GM19463 (cell line): ENCODE results near the gene TSPAN11.

Source experiments
- ATAC-seq: cut with Tn5 transposase; IDR thresholded peaks from one replicate; pipeline ENCODE4 v1.9.1; 2021; ENCODE audit warnings: mild to moderate bottlenecking, moderate library complexity; ENCODE audit not compliant: unreplicated experiment

The TSPAN11 gene

DNA sequence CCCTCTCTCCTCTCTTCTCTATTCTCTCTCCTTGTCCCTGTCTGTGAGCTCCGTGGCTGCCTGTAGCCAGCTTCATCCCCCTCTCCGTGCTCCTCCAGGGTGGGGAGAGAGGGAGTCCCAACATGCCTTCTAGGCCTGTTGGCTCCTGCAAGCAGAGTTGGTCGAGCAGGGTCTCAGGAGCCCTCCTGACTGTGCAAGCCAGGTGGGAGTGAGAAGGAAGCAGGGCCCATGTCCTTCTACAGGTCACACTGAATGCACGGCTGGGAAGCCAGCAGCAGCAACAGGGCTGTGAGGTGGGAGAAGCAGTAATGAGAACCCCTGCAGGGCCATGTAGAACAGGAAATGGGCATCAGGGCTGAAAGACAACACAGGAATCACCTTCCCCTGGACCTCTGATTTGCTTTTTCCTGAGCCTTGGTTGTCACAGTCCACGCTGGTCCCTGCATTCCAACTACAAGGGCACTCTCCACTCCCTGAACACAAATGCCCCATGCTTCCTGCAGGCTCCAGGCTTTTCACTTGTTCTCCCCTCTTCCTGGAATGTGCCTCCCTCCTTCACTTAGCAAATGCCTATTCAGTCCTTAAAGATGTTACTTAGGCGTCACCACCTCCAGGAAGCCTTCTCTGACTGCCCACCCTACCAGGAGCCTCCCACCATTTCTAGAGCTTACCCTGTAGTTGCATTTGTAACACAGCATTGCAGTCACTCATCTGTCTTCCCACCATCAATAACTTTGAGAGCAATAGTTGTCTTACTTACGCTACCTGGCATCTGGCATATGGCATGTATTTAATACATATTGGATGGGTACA lies 51.2 kb downstream of the TSPAN11 start:
- ATAC-seq: no peak

DNA sequence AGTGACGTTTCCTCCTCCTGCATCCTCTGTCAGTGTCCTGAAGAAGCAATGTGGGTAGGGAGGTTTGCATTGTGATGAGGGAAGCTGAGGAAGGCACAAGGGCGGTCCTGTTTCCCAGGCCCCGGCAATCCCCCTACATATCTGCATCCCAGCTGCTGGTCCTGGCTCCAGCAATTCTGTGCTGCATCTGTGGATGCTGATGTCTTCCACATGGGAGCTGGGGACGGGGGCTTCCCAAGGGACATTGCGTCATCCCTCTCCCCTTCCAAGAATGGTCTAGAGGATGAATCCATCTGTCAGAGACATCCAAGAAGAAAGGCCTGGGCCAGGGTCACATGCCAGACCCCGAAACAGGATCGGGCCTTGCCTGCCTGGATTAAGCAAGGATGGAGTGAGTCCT lies 52.1 kb downstream of the TSPAN11 start:
- no peak for ATAC-seq

DNA sequence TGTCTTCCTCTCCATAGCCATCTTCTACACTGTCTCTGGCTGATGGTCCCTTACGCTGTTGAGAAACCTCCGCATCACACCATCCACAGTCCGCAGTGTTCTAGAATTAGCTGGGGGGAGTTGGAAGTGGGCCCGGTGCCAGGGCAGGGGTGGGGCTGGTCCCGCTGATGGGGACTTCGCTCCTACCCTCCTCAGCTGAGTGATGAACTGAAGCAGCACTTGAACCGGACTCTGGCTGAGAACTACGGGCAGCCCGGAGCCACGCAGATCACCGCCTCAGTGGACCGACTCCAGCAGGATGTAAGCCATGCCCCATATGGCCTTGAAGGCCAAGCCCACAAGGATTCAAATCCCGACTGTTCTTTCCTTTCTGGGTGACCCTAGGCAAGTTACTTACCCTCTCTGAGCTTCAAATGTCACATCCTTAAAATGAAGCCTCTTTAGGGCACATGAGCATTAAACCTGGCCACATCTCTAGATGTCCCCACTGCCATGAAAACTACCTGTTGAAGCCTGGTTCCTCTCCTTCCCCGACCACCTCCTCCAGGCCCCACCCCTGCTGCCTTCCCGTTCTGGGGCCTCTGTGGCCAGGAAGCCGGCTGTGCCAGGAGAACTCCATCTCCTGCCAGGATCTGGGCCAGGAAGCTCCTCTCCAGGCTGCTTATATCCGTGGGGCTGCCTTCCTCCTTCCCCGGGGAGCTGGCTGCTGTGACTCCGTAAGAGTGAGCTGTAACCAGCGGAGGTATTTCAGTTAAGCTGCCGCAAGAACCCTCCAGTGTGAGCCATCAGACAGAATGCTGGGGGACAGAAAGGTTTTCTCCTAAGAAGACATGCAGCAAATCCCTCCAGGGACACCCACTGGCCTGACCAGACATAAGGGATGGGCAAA lies 53.1 kb downstream of the TSPAN11 start:
- ATAC-seq: no peak

DNA sequence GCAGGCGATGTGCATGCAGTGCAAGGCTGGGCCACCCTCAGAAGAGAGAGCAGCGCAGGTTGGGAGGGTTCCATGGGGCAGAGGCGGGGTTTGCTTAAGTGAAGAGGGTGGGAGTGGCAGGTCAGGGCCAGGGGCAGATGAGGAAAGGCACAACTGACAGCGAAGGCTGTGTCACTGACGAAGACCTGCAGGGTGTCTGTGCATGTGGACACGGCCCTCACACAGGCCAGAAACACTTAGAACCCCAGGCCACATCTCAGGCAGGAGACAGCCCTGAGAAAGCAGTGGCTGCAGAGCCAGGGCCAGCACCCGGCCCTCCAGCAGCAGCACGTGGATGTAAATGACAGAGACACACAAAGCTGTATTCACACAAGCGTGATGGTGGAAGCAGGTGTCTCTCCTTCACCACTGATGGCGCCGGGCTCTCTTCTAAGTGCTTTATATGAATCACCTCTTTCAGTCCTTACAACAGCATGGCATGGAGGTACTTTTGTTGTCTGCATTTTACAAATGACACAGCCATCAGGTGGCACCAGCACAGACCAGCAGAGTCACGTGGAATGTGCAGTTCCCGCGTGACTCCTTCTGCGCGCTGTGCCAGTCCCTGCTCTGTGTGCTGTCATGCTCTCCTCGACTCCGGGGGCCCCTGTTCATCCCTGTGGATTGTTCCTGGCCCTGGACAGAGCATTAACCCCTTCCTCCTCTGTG lies 54.6 kb downstream of the TSPAN11 start:
- ATAC-seq: no peak

DNA sequence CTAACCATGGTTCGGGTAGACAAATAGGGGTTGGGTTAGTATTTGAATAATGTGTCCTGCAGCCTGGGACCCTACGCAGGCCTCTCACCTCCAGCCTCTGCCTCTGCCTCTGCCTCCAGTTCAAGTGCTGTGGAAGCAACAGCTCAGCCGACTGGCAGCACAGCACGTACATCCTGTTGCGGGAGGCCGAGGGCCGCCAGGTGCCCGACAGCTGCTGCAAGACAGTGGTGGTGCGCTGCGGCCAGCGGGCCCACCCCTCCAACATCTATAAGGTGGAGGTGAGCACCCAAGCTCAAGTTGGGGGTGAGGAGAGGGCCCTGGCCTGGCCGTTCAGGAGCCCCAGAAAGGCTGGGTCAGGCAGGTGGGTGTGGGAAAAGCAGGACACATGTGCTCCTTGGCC lies 55.9 kb downstream of the TSPAN11 start:
- ATAC-seq: no peak

DNA sequence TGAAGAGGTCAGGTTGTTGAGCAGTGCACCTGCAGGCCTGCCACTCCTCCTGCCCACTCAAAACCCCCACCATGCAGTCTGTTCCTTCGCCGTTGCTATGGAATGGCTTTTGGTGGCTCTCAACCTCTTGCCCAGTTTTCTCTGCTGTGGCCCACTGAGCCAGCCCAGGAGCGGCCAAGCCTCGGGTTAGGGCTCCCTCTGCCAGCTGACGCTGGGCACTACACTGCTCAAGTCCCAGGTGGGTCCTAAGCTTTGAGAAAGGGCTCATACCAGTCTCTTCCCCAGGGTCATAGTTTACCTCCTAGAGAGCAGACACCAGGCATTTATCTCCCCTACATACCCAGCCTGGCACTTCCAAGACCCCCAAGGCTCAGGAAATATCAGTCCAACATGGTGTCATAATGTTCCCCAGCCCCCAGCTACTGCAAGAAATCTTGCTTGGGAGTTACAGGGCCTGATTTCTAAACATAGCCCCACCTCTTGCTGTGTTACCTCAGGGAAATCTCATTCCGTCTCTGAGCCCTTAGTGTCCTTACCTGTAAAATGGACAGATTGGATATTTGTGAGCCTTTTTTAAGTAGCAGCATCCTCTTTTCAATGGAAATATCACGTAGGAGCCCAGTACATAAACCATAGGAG lies 59.4 kb downstream of the TSPAN11 start:
- no peak for ATAC-seq

DNA sequence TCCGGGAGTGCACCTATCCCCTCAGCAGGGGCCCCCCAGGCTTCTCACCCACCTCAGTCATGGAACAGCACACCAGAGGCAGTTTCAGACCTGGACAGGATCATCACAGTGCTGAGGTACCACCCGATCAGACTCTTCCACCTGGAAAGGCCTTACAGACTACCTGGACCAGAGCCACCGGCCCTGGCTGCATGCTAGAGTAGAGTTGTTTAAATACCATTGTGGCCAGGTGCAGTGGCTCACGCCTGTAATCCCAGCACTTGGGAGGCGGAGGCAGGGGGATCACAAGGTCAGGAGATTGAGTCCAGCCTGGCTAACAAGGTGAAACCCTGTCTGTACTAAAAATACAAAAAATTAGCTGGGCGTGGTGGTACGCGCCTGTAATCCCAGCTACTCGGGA lies 61.5 kb downstream of the TSPAN11 start:
- no peak for ATAC-seq

DNA sequence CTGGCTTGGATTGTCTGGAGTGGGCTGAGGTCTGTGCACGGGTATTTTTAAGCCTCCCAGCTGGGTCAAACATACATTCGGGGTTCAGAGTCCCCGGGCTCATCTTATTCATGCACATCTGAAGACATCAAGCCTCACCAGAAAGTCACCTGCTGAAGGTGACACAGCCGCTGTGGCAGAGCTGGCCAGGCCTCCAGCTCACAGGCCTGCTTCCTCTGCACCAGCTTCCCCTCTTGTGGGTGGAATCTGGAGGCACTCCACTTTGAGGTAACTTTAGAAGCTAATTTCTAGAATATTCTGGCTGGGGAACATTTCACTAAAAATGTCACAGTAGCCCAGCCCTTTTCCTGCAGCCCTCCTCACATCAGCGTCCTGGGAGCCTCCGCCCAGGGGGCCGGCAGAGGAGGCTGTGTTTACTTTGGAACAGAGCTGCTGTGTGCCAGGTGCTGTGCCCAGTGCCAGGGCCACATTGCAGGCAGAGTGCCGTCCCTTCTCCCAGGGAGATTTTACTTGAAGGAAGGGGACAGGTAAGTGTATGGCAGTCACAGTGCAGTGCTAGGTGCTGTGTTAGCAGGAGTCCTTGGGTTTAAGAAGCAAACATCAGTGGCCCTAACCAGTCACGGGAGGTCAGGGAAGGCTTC lies 62.2 kb downstream of the TSPAN11 start:
- no peak for ATAC-seq

DNA sequence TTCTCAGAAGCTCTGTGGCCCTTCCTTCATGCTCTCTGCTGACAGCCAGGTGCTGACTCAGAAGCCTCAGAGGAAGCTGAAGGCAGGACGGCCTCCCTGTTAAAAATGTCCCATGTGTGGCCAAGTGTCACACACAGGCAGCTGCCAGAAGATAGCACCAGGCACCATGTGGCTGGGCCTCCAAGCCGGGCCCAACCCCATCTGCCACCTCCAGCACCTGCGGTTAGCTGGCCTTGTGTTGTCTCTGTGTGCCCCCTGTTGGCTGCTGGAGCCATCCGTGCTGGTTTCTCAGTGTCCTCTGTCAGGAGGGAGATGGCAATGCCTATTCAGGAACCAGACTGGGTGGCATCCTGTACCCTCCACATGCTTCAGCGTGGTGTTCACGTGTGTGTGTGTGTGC lies 63.2 kb downstream of the TSPAN11 start:
- peak; percentile 72 for ATAC-seq

DNA sequence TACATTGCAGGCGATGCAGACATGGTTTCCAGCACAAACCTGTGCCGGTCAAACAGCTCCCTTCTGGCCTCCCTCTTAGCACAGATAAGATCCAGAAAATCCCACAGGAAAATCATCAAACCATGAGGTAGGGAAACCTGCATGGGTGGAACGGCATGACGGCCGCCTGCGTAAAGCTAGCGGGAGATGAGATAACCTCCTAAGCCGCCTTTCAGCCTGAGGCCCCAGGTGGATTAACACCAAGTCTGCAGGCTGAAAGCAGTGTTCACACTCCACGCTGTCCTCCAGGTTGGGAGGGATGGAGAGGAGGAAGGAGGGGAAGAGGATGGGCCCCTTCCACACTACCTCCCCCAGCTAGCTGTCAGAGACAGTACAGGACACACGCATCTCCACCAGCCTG lies 63.8 kb downstream of the TSPAN11 start:
- no peak for ATAC-seq

DNA sequence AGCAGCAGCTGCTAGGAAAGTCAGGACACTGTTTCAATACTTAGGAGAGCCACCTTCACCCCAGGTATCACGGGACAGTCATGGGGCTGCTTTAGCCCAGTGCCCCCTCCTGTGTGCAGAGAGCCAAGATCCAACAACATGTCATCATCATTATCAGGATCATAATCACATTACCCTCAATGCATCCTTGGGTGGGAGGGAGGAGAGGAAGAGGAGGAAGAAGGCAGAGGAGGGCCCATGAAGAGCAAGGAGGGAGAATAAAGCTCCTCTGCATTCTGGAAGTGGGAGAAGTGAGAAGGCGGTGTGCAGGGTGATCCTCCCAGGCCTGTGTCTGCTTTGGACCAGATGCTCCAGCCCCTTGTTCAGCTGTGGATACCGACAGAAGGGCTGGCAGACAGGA lies 64.2 kb downstream of the TSPAN11 start:
- ATAC-seq: no peak

DNA sequence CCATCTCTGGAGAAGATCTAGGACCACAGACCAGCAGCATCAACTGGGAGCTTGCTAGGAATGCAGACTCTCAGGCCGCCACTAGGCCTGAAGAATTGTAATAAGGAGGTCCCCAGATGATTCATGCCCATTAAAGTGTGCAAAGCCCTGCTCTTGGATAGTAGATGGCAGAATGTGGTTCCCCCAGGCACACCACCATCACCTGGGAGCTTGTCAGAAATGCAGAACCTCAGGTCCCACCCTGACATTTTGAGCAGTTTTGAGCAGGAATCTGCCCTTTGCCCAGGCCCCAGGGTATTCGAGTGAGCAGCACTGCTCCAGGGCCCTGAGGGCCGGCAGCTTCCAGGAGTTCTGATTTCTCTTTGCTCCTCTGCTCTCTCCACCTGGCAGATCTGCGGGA lies 64.9 kb downstream of the TSPAN11 start:
- ATAC-seq: no peak

DNA sequence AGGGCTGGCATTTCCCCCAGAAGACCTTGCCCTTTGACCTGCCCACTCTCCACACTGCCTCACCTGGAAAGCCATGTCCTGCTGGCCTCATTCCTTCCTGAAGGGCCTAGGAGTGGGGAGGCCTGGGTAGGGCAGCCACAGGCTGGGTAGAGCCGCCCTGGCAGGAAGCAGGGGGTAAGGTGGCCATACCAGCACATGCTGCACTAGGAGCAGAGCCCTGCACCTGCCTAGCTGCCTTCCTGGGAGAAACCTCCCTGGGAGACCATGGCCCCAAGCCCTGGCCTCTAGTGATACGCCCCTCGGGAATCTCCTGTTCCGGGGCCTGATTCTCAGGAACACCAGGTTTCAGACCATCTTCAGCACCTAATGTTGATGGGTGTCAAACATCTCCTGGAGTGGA lies 65.8 kb downstream of the TSPAN11 start:
- no peak for ATAC-seq

DNA sequence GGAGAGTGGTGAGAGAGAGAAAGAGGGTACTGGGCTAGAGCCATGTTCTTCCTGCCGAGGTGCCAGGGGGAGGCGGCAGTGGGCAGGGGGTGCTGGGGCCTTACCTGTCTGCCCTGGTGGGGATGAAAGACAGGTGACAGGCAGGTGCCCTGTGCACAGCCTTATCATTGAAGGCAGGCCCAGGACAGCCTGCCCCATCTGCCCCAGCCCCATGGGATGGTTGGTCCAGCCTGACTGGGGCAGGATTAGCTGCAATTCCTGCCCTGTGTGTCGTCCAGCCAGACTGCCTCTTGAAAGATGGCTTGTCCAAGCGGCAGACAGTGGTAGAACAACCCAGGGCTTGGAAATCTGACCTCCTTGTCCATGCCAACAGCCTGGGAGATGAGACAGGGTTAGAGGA lies 67.2 kb downstream of the TSPAN11 start:
- no peak for ATAC-seq

DNA sequence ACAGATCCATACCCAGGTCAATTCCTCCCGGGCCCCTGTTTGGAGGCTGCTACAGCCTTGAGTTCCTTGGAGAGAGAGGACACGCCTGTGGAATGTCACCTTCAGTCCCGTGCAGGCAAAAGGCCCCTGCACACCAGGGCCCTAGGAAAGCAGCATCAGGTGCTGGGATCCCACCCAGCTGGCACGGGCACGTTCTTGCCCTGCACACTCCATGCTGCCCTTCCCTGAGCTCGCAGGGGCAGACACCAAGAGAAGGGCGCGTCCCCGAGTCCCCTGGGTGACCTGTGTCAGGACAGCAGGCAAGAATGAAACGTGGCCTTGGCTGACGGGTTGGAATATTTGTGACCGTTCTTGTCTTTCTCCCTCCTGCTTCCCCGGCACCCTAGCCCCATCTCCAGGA lies 67.7 kb downstream of the TSPAN11 start:
- ATAC-seq: no peak

DNA sequence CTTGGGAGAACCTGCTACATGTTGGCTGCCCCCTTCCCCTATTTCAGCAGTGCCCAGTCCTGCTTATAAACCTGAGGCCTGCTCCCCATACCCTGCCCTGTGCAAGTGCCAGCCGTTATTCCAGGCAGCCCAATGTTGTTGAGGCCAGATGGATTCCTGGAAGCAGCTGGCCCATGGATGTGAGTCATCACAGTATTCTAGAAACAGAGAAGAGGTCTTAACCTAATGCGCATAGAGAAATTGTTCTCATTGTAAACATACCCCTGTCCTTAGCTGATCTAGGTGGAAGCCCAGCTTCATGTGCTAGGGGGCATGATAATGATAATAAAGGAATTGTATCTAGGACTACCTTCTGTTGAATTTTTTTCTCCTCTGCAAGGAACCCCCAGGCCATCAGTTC lies 69.7 kb downstream of the TSPAN11 start:
- ATAC-seq: no peak

DNA sequence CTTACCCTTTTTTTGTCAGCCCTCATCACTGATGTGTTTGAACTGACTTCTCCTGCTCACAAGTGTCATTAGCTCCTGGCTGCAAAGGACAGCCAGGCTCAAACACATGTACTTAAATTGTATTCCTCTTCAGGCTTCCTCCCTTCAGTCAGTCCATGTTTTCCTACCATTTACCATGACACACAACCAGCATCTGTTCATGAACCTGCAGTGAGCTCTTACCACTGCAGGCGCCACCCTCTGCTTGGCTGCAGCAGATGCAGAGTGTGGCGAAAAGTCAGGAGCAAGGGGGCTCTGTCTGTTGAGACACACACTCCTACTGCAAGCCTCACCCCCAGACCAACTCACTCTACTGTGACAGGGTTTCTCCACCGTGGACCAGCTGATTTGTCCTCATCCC lies 70.2 kb downstream of the TSPAN11 start:
- ATAC-seq: no peak

DNA sequence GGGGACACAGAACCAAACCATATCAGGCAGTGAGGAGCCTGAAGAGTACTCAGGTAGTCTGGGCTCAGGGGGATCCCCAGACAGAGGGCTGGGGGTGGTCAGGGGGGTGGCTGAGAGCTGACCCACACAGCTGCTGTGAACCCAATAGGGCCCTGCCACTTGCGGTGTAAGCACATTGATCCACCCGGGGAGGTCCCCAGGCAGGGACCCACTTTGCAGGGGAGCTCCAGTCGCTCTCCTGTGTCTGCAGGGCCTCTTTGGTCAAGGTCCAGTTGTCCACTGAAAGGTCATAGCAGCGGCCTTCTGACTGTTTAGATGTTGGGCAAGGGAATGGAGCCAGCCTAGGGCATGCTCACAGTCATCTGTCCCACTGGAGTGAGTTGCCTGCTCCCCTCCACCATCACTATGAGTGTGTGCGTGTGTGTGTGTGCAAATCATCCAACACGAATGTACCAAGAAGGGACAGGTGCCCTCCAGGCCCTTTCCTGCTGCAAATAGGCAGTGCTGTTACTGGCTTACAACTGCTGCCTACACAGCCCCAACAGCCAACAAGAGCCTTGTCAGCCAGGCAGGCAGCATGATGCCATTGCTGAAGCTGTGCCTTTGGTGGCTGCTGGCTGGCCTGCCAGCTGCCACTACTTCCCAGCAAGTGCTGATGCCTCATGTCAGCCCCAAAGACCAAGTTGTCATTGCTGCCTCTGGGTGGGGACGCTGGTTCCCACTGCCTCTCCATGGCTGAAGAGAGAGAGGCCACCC lies 71.3 kb downstream of the TSPAN11 start:
- ATAC-seq: no peak

DNA sequence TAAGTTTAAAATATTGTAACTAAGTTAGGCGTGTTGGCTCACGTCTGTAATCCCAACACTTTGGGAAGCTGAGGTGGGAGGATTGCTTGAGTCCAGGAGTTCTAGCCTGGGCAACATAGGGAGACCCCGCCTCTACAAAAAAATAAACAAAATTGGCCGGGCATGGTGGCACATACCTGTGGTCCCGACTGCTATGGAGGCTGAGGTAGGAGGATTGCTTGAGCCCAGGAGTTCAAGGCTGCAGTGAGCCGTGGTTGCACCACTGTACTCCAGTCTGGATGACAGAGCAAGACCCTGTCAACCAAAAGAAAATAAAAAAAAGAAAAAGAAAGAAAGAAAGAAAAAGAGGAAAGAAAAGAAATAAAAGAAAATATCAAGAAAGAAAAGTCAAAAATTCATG lies 72.5 kb downstream of the TSPAN11 start:
- no peak for ATAC-seq

DNA sequence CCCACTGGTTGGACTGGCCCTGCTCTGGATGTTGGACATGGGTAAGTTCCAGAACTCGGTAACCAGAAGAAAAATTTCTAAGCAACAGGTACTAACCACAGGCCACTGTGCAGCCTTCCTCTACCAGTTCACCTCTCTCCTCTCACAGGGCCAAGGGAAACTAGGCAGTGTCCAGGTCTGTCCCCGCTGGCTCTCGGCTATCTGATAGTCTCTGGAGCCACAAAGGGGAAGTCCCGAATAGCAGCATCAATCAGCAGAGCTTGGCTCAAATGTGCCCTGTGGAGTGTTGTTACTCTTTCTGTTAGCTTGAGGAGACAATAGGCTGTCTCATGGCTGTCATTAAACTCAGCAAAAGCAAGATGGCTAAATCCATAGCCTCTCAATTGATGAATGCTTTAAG lies 73.2 kb downstream of the TSPAN11 start:
- ATAC-seq: no peak
